ENCODE data around the gene WNT9B.

The WNT9B gene

DNA sequence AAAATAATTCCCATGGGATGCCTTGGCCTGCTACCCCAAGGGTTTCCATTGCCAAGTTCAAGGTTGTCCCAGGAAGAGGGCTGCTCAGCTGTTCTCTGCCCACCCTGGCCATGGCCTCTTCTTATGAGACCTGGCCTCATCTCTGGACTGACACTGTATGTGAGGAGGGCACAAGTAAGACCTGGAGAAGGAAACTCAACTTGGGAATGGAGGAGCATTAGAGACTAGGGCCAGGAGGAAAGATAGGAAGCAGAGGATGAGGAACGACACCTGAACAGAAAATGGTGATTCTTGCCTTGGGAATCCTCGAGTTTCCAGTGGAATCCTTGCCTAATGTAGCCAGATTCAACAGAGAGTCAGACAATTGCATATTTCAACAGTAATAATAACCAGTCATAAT lies 47.0 kb downstream of the WNT9B start:
- Histone ChIP-seq H3K27me3 (ENCODE audit: insufficient read depth, low read length, poor library complexity, severe bottlenecking) (no peaks in the 10 kb centered on the region), H3K9me3 (ENCODE audit: insufficient read depth, low read depth, low read length) (no peaks in the 10 kb centered on the region), H3K4me3 (ENCODE audit: low read length, poor library complexity, severe bottlenecking) (no peak overlapping the region), H3K9ac (ENCODE audit: low read depth, low read length, poor library complexity, severe bottlenecking) (no peak overlapping the region), H3K4me1 (ENCODE audit: insufficient read depth, low read length, poor library complexity, severe bottlenecking) (no peaks in the 10 kb centered on the region), H4K20me1 (ENCODE audit: insufficient read depth, low read length, poor library complexity, severe bottlenecking) (no peaks in the 10 kb centered on the region), H3F3A (ENCODE audit: low read depth) (no peaks in the 10 kb centered on the region), H2AFZ (ENCODE audit: low read length) (no peak overlapping the region), H3K4me2 (ENCODE audit: low read depth, low read length, poor library complexity, severe bottlenecking) (no peak overlapping the region), H3K79me2 (ENCODE audit: insufficient read depth, low read length) (no peaks in the 10 kb centered on the region), H3K36me3 (ENCODE audit: insufficient read depth, low read length) (no peaks in the 10 kb centered on the region), H3K9me2 (replicated peaks; ENCODE audit: low read depth, low read length) (no peaks in the 10 kb centered on the region)
- no peak for TF ChIP-seq EZH2phosphoT487 (IDR thresholded peaks at IDR 0.05; ENCODE audit: borderline replicate concordance)
- TF ChIP-seq, protein P1, sequence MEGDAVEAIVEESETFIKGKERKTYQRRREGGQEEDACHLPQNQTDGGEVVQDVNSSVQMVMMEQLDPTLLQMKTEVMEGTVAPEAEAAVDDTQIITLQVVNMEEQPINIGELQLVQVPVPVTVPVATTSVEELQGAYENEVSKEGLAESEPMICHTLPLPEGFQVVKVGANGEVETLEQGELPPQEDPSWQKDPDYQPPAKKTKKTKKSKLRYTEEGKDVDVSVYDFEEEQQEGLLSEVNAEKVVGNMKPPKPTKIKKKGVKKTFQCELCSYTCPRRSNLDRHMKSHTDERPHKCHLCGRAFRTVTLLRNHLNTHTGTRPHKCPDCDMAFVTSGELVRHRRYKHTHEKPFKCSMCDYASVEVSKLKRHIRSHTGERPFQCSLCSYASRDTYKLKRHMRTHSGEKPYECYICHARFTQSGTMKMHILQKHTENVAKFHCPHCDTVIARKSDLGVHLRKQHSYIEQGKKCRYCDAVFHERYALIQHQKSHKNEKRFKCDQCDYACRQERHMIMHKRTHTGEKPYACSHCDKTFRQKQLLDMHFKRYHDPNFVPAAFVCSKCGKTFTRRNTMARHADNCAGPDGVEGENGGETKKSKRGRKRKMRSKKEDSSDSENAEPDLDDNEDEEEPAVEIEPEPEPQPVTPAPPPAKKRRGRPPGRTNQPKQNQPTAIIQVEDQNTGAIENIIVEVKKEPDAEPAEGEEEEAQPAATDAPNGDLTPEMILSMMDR (conservative IDR thresholded peaks at IDR 0.05; ENCODE audit: low read length): no peak

- Histone ChIP-seq H3K4me1 (ENCODE audit: insufficient read depth, low read length, poor library complexity, severe bottlenecking) (no peaks in the 10 kb centered on the region), H3K9ac (ENCODE audit: low read depth, low read length, poor library complexity, severe bottlenecking) (no peak overlapping the region), H3K9me2 (replicated peaks; ENCODE audit: low read depth, low read length) (no peaks in the 10 kb centered on the region), H3K9me3 (ENCODE audit: insufficient read depth, low read depth, low read length) (no peaks in the 10 kb centered on the region), H3K27me3 (ENCODE audit: insufficient read depth, low read length, poor library complexity, severe bottlenecking) (no peaks in the 10 kb centered on the region), H2AFZ (ENCODE audit: low read length) (no peak overlapping the region), H4K20me1 (ENCODE audit: insufficient read depth, low read length, poor library complexity, severe bottlenecking) (no peaks in the 10 kb centered on the region), H3K79me2 (ENCODE audit: insufficient read depth, low read length) (no peaks in the 10 kb centered on the region), H3K4me3 (ENCODE audit: low read length, poor library complexity, severe bottlenecking) (no peak overlapping the region), H3K36me3 (ENCODE audit: insufficient read depth, low read length) (no peaks in the 10 kb centered on the region), H3F3A (ENCODE audit: low read depth) (no peaks in the 10 kb centered on the region), H3K4me2 (ENCODE audit: low read depth, low read length, poor library complexity, severe bottlenecking) (no peak overlapping the region)
- TF ChIP-seq, protein P1 (conservative IDR thresholded peaks at IDR 0.05; ENCODE audit: low read length): no peak
- TF ChIP-seq EZH2phosphoT487 (IDR thresholded peaks at IDR 0.05; ENCODE audit: borderline replicate concordance): no peak
These were observed 47.5 kb downstream of the WNT9B start for GRCh38 chr17:46898860-46899259.

- Histone ChIP-seq H3K4me3 (ENCODE audit: low read length, poor library complexity, severe bottlenecking) (no peak overlapping the region), H2AFZ (ENCODE audit: low read length) (no peak overlapping the region), H4K20me1 (ENCODE audit: insufficient read depth, low read length, poor library complexity, severe bottlenecking) (no peaks in the 10 kb centered on the region), H3K4me2 (ENCODE audit: low read depth, low read length, poor library complexity, severe bottlenecking) (no peak overlapping the region), H3F3A (ENCODE audit: low read depth) (no peaks in the 10 kb centered on the region), H3K9me2 (replicated peaks; ENCODE audit: low read depth, low read length) (no peaks in the 10 kb centered on the region), H3K79me2 (ENCODE audit: insufficient read depth, low read length) (no peaks in the 10 kb centered on the region), H3K9ac (ENCODE audit: low read depth, low read length, poor library complexity, severe bottlenecking) (no peak overlapping the region), H3K36me3 (ENCODE audit: insufficient read depth, low read length) (no peaks in the 10 kb centered on the region), H3K4me1 (ENCODE audit: insufficient read depth, low read length, poor library complexity, severe bottlenecking) (no peaks in the 10 kb centered on the region), H3K27me3 (ENCODE audit: insufficient read depth, low read length, poor library complexity, severe bottlenecking) (no peaks in the 10 kb centered on the region), H3K9me3 (ENCODE audit: insufficient read depth, low read depth, low read length) (no peaks in the 10 kb centered on the region)
- no peak for TF ChIP-seq EZH2phosphoT487 (IDR thresholded peaks at IDR 0.05; ENCODE audit: borderline replicate concordance)
- TF ChIP-seq, protein P1 (conservative IDR thresholded peaks at IDR 0.05; ENCODE audit: low read length): no peak
These were observed 49.9 kb downstream of the WNT9B start for GRCh38 chr17:46901291-46901690.
